Caco-2 (cell line): ENCODE results near the gene PCGF3. TPM values are rescaled to one million over a fixed set of nuclear protein-coding genes. Genes with fewer than 3 reads are reported as not detected.

Experiments
- BruUV-seq: library from RNA; stranded (reverse); fragments of 400-500 nt; replicated peaks from 2 replicates; lab custom pipeline; 2021; lab: Mats Ljungman, UMichigan
- CTCF ChIA-PET: fragments of 300-600 bp; sonication (Branson Sonifier 250); formaldehyde crosslinking; loops from one replicate; lab custom pipeline; 2022; ENCODE audit warnings: antibody characterized with exemption; lab: Charles Lee
- POLR2A ChIA-PET: fragments of 300-600 bp; sonication (Branson Sonifier 250); formaldehyde crosslinking; loops from one replicate; lab custom pipeline; 2022; ENCODE audit warnings: antibody characterized with exemption; lab: Charles Lee
- DNase-seq, 2 experiments: peaks; one replicate each; pipeline versions ENCODE4 v3.0.0 to v3.0.0-alpha.2; 2020 to 2022
- H3K27me3 ChIP-seq: replicated peaks from 2 replicates; pipeline ENCODE4 v1.6.0; 2011; ENCODE audit warnings: low read length; ENCODE audit not compliant: control insufficient read depth, insufficient read depth
- H3K36me3 ChIP-seq: 2 replicates; pipeline ENCODE4 v1.5.1; 2011; ENCODE audit warnings: low read length; ENCODE audit not compliant: control insufficient read depth, insufficient read depth
- H3K4me1 ChIP-seq: fragments of 250-450 bp; sonication (Bioruptor Pico); 2 replicates; pipeline ENCODE4 v1.5.1; 2020; ENCODE audit warnings: mild to moderate bottlenecking
- H3K4me3 ChIP-seq: 2 replicates; pipeline ENCODE4 v1.5.1; 2011; ENCODE audit warnings: low read depth, mild to moderate bottlenecking, control low read depth, low read length
- H3K9me3 ChIP-seq: fragments of 250-450 bp; sonication (Bioruptor Pico); 2 replicates; pipeline ENCODE4 v1.5.1; 2020; ENCODE audit warnings: mild to moderate bottlenecking, moderate library complexity
- H3K27ac Mint-ChIP-seq: one replicate; pipeline ENCODE4 v1.8.0; 2022; ENCODE audit warnings: mixed read lengths; ENCODE audit not compliant: unreplicated experiment
- H3K27me3 Mint-ChIP-seq: one replicate; pipeline ENCODE4 v1.8.0; 2022; ENCODE audit warnings: mixed read lengths; ENCODE audit not compliant: insufficient read depth, unreplicated experiment
- H3K36me3 Mint-ChIP-seq: one replicate; pipeline ENCODE4 v1.8.0; 2022; ENCODE audit warnings: mild to moderate bottlenecking, mixed read lengths; ENCODE audit not compliant: insufficient read depth, unreplicated experiment
- H3K4me1 Mint-ChIP-seq: one replicate; pipeline ENCODE4 v1.8.0; 2022; ENCODE audit warnings: low read depth, mixed read lengths; ENCODE audit not compliant: unreplicated experiment
- H3K4me3 Mint-ChIP-seq: one replicate; pipeline ENCODE4 v1.8.0; 2022; ENCODE audit warnings: mild to moderate bottlenecking, moderate library complexity, mixed read lengths; ENCODE audit not compliant: unreplicated experiment
- H3K9me3 Mint-ChIP-seq: one replicate; pipeline ENCODE4 v1.8.0; 2022; ENCODE audit warnings: mixed read lengths; ENCODE audit not compliant: unreplicated experiment
- intact Hi-C: fragments of 100-400 bp; cut with micrococcal nuclease; formaldehyde crosslinking; loops from one replicate; pipeline ENCODE4 v1.10.0; 2022; ENCODE audit not compliant: unreplicated experiment
- total RNA-seq: library from RNA; stranded (reverse); gene quantifications from 2 replicates; pipeline ENCODE4 v1.2.3, GENCODE V29; 2022
- TF ChIP-seq, protein P1 (sequence below), 2 experiments: fragments of 200-600 bp in 1 of 2; IDR thresholded peaks; 1 replicate in 1 of 2; 2 replicates in 1 of 2; pipeline versions ENCODE4 v1.5.1 to v1.8.0; 2011 to 2022; ENCODE audit warnings: antibody characterized with exemption in 1 of 2, control low read depth in 1 of 2, inconsistent platforms in 1 of 2, low read depth in 1 of 2, low read length in 1 of 2, mild to moderate bottlenecking in 1 of 2, moderate library complexity in 1 of 2; ENCODE audit not compliant: insufficient read depth in 1 of 2, severe bottlenecking in 1 of 2, unreplicated experiment in 1 of 2

PCGF3 gene
- total RNA-seq, 1 experiment from 2014 or later = 38.0 TPM

DNA sequence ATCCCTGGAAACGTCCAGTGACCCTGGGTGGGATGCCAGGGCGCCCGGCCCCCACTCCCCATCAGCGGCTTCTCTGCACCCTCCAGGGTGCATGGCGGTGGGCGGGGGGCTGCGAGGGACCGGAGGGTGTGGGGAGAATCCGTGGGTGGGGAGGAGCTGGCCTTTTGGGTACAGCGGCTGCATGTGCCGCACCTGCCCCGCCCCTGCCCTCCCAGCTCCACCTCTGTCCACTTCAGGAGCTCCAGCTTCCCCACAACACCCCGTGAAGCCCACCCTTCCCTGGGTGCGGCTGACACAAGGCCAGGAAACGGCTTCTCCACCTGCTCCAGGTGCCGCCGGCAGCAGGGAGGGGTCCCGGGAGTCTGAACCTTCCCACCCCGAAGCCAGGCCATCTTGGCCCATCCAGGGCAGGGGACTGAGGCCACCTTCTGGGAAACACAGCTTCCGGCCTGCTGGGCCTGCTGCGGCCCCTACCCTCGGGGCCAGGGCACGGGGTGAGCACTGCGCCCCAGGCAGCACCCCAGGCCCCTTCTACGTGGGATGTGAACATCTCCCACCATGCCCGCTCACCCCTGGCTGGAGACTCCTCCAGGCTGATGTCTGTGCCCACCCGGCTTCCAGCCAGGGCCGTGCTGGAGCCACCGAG is 85.7 kb downstream of the PCGF3 start:
- no peaks in the 10 kb centered on the region for H3K27me3 Mint-ChIP-seq
- no peaks in the 10 kb centered on the region for H3K4me1 ChIP-seq

GRCh38 chr4:791898-792625 is 86.4 kb downstream of the PCGF3 start:
- no peaks in the 10 kb centered on the region for H3K27me3 Mint-ChIP-seq
- DNase-seq = no peak
- H3K4me1 ChIP-seq = no peaks in the 10 kb centered on the region
- H3K27me3 ChIP-seq = no peaks in the 10 kb centered on the region
- H3K36me3 ChIP-seq = no peaks in the 10 kb centered on the region
- H3K4me1 Mint-ChIP-seq = peaks cover 7% of the 10 kb centered on the region
- intact Hi-C loops = no loop called here
- H3K4me3 ChIP-seq = no peak overlapping the region
- no peaks in the 10 kb centered on the region for H3K9me3 ChIP-seq
- H3K36me3 Mint-ChIP-seq = peaks cover 64% of the 10 kb centered on the region
- no TSS peak for BruUV-seq
- CTCF ChIA-PET = interaction anchor here (1.0 kb wide), 1 partner anchor 10 kb away, joined by 3 read pairs; no protein-coding TSS in a partner anchor
- TF ChIP-seq, protein P1, sequence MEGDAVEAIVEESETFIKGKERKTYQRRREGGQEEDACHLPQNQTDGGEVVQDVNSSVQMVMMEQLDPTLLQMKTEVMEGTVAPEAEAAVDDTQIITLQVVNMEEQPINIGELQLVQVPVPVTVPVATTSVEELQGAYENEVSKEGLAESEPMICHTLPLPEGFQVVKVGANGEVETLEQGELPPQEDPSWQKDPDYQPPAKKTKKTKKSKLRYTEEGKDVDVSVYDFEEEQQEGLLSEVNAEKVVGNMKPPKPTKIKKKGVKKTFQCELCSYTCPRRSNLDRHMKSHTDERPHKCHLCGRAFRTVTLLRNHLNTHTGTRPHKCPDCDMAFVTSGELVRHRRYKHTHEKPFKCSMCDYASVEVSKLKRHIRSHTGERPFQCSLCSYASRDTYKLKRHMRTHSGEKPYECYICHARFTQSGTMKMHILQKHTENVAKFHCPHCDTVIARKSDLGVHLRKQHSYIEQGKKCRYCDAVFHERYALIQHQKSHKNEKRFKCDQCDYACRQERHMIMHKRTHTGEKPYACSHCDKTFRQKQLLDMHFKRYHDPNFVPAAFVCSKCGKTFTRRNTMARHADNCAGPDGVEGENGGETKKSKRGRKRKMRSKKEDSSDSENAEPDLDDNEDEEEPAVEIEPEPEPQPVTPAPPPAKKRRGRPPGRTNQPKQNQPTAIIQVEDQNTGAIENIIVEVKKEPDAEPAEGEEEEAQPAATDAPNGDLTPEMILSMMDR (IDR thresholded peaks at IDR 0.05; ENCODE audit: insufficient read depth in 1 of 2, low read depth in 1 of 2, low read length in 1 of 2, severe bottlenecking in 1 of 2, unreplicated experiment in 1 of 2) = no peak
- POLR2A ChIA-PET = no interaction called here
- no peaks in the 10 kb centered on the region for H3K9me3 Mint-ChIP-seq
- H3K27ac Mint-ChIP-seq = no peak overlapping the region
- H3K4me3 Mint-ChIP-seq = no peak overlapping the region

More for the DNA sequence above, 85.7 kb downstream of the PCGF3 start:
- TF ChIP-seq, protein P1 (IDR thresholded peaks at IDR 0.05; ENCODE audit: insufficient read depth in 1 of 2, low read depth in 1 of 2, low read length in 1 of 2, severe bottlenecking in 1 of 2, unreplicated experiment in 1 of 2) = no peak
- H3K36me3 ChIP-seq = no peaks in the 10 kb centered on the region
- intact Hi-C loops = no loop called here
- H3K27ac Mint-ChIP-seq = no peak overlapping the region
- H3K4me3 Mint-ChIP-seq = no peak overlapping the region
- H3K9me3 ChIP-seq = no peaks in the 10 kb centered on the region
- no peaks in the 10 kb centered on the region for H3K27me3 ChIP-seq
- DNase-seq = no peak
- H3K4me3 ChIP-seq = no peak overlapping the region
- ChIA-PET POLR2A (no interaction called here), CTCF (interaction anchor here (1.0 kb wide), 1 partner anchor 9 kb away, joined by 3 read pairs; no protein-coding TSS in a partner anchor)
- H3K36me3 Mint-ChIP-seq = peaks cover 62% of the 10 kb centered on the region
- BruUV-seq = no TSS peak
- H3K4me1 Mint-ChIP-seq = peaks cover 7% of the 10 kb centered on the region
- no peaks in the 10 kb centered on the region for H3K9me3 Mint-ChIP-seq

GRCh38 chr4:792626-793092 is 87.0 kb downstream of the PCGF3 start:
- H3K9me3 Mint-ChIP-seq = no peaks in the 10 kb centered on the region
- Histone ChIP-seq H3K4me3 (no peak overlapping the region), H3K9me3 (no peaks in the 10 kb centered on the region), H3K4me1 (no peaks in the 10 kb centered on the region), H3K27me3 (no peaks in the 10 kb centered on the region), H3K36me3 (no peaks in the 10 kb centered on the region)
- POLR2A ChIA-PET = no interaction called here
- H3K4me3 Mint-ChIP-seq = no peak overlapping the region
- no TSS peak for BruUV-seq
- H3K27me3 Mint-ChIP-seq = no peaks in the 10 kb centered on the region
- H3K27ac Mint-ChIP-seq = no peak overlapping the region
- TF ChIP-seq, protein P1 (IDR thresholded peaks at IDR 0.05; ENCODE audit: insufficient read depth in 1 of 2, low read depth in 1 of 2, low read length in 1 of 2, severe bottlenecking in 1 of 2, unreplicated experiment in 1 of 2) = no peak
- H3K4me1 Mint-ChIP-seq = peaks cover 7% of the 10 kb centered on the region
- CTCF ChIA-PET = no interaction called here
- peaks cover 58% of the 10 kb centered on the region for H3K36me3 Mint-ChIP-seq
- no peak for DNase-seq
- intact Hi-C loops = no loop called here
